WERI-Rb-1 (cell line): ENCODE measurements around the gene LCE2A.

Source experiments
- DNase-seq: peaks from one replicate; pipeline ENCODE4 v3.0.0-alpha.2; 2020
- H3K27ac ChIP-seq: fragments of 250-450 bp; sonication (Bioruptor Pico); 2 replicates; pipeline ENCODE4 v1.5.1; 2020; ENCODE audit warnings: mild to moderate bottlenecking, moderate library complexity
- H3K27me3 ChIP-seq: fragments of 250-450 bp; sonication (Bioruptor Pico); 2 replicates; pipeline ENCODE4 v1.5.1; 2021; ENCODE audit warnings: mild to moderate bottlenecking, low read depth, moderate library complexity; ENCODE audit not compliant: insufficient read depth, severe bottlenecking
- H3K36me3 ChIP-seq: fragments of 250-450 bp; sonication (Bioruptor Pico); 2 replicates; pipeline ENCODE4 v1.5.1; 2020; ENCODE audit warnings: mild to moderate bottlenecking, moderate library complexity
- H3K4me3 ChIP-seq: 2 replicates; pipeline ENCODE4 v1.5.1; 2011; ENCODE audit warnings: low read depth, mild to moderate bottlenecking, control low read depth, low read length
- H3K9me3 ChIP-seq: fragments of 250-450 bp; sonication (Bioruptor Pico); 2 replicates; pipeline ENCODE4 v1.5.1; 2021; ENCODE audit warnings: mild to moderate bottlenecking, moderate library complexity; ENCODE audit not compliant: severe bottlenecking
- TF ChIP-seq, protein P1 (sequence below): IDR thresholded peaks from 2 replicates; pipeline ENCODE4 v1.5.1; 2011; ENCODE audit warnings: low read depth, mild to moderate bottlenecking, control low read depth, inconsistent platforms, low read length

The LCE2A gene

DNA sequence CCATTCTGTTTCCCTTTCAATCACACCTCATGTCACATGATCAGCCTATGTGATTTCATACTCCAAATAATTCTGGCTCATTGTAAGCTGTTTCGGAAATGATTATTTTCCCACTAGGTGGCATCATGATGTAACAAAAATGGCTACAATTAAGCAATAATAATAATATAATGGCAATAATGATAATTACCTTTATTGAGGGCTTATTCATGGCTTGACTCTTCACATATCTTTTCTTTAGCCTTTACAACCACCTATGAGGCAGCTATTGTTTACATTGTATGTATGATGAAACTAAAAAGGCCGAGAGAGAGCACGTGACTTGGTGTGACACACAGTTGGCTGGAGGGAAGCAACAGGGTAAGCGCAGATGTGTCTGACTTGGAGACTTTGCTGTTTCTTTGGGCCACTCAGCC is 47.2 kb downstream of the LCE2A start:
- Histone ChIP-seq H3K4me3 (no peak overlapping the region), H3K9me3 (no peaks in the 10 kb centered on the region), H3K27me3 (peaks cover 97% of the 10 kb centered on the region), H3K27ac (no peak overlapping the region), H3K36me3 (no peaks in the 10 kb centered on the region)
- no peak for DNase-seq
- TF ChIP-seq, protein P1, sequence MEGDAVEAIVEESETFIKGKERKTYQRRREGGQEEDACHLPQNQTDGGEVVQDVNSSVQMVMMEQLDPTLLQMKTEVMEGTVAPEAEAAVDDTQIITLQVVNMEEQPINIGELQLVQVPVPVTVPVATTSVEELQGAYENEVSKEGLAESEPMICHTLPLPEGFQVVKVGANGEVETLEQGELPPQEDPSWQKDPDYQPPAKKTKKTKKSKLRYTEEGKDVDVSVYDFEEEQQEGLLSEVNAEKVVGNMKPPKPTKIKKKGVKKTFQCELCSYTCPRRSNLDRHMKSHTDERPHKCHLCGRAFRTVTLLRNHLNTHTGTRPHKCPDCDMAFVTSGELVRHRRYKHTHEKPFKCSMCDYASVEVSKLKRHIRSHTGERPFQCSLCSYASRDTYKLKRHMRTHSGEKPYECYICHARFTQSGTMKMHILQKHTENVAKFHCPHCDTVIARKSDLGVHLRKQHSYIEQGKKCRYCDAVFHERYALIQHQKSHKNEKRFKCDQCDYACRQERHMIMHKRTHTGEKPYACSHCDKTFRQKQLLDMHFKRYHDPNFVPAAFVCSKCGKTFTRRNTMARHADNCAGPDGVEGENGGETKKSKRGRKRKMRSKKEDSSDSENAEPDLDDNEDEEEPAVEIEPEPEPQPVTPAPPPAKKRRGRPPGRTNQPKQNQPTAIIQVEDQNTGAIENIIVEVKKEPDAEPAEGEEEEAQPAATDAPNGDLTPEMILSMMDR, result no peak

DNA sequence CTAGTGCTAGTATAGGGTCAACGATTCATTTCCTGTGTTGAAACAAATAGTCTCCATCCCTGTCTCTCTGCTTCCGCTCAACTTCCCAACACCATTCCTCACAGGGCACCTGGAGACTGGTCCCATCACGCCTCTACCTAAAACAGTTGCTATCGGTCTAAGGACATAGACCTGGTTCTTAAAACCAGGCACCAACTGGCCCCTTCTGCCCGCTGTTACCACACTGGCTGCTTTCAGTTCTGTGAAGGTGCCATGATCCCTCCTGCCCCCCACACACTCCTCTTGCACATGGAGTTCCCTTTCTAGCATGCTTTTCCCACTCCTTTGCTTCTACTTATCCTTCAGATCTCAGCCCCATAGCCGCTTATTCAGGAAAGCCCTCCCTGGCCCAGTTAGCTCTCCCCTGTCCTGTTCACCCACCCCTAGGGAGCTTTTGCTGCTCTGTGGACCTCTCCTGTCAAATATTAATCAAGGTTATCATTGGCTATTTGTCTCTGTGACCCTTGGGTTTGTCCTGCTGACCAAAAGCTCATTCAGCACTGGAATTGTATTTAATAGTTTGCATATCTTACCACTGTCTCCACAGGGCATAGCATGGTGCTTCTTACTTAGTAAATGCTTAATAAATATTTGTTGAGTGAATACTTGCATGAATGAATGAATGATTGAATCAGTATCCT is 47.8 kb downstream of the LCE2A start:
- Histone ChIP-seq H3K36me3 (no peaks in the 10 kb centered on the region), H3K27ac (no peak overlapping the region), H3K4me3 (no peak overlapping the region), H3K27me3 (peaks cover 97% of the 10 kb centered on the region), H3K9me3 (no peaks in the 10 kb centered on the region)
- TF ChIP-seq, protein P1, result no peak
- no peak for DNase-seq

DNA sequence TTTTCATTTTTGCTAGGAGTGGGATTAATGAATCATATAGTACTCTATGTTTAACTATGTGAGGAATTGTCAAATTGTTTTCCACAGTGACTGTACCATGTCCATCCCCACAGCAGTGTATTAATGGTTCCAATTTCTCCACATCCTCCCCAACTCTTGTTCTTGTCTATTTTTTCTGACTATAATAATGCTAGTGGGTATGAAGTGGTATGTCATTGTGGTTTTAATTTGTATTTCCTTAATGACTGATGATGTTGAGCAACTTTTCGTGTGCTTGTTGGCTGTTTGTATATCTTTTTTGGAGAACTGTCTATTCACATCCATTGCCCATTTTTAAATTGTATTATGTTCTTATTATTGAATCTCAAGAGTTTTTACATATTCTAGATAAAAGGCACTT is 49.7 kb downstream of the LCE2A start:
- Histone ChIP-seq H3K27me3 (peaks cover 97% of the 10 kb centered on the region), H3K36me3 (no peaks in the 10 kb centered on the region), H3K9me3 (no peaks in the 10 kb centered on the region), H3K4me3 (no peak overlapping the region), H3K27ac (no peak overlapping the region)
- no peak for DNase-seq
- TF ChIP-seq, protein P1, result no peak
